ENCODE measurements around the gene CNTNAP2.

The CNTNAP2 gene

DNA sequence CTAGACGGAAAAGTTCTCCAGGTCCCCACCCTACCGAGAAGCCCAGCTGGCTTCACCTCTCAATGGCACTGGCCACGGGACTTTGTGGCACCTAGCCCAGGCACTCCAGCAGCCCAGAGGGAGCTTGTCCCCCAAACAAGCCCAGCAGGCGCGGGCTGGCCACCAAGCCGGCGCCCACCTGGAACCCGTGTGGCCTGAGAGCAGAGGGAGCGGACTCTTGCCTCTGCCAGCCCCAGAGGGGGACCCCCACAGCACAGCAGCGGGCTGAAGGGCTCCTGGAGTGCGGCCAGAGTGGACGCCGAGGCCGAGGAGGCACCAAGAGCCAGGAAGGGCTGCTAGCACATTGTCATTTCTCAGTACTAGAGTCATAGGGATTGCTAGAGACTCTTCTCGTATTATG lies 671.4 kb downstream of the CNTNAP2 start:
- no peak for DNase-seq (ENCODE audit: low read depth)
- TF ChIP-seq CTCF (IDR thresholded peaks at IDR 0.05; ENCODE audit: control insufficient read depth, extremely low read depth, insufficient read depth): no peak
- H3K4me3 ChIP-seq (ENCODE audit: low read depth, low read length): no peak overlapping the region

DNA sequence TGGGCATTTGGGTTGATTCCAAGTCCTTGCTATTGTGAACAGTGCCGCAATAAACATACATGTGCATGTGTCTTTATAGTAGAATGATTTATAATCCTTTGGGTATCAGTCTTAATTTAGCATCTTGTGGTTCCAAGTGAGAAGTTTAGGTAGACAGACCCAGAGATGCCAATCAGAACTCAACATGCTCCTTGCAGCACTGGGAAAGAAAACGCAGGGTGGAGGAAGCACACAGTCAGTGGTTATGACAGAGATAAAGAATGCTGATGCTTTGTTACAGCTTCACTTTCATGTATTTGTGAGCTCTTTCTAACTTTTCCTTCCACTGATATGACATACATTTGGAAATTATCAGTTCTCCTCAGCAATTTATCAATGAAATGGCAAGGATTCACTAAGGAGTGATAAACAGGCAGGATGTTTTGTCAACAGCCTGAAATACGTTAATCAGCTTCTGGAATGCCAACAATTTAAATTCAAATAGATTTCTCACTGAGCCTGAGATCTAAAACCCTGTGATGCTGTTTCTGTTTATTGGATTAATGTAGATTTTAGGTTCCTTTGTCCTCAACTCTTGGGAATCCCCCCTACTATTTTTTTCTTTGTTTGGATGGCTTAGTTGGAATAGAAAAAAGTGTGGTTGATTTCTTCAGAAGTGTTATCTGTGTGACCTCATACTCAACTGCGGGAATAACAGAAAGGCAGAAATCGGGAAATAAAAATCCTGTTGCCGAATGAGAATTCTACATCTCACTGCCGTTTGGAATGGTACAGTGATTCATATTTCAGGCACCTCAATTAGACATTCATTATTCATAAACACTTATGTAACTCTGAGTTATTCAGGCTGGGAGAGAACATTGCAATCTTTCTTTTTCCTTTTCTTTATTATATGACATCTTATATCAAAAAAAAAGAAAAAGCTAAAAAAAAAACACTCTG lies 675.0 kb downstream of the CNTNAP2 start:
- DNase-seq (ENCODE audit: low read depth): no peak
- no peak overlapping the region for H3K4me3 ChIP-seq (ENCODE audit: low read depth, low read length)

DNA sequence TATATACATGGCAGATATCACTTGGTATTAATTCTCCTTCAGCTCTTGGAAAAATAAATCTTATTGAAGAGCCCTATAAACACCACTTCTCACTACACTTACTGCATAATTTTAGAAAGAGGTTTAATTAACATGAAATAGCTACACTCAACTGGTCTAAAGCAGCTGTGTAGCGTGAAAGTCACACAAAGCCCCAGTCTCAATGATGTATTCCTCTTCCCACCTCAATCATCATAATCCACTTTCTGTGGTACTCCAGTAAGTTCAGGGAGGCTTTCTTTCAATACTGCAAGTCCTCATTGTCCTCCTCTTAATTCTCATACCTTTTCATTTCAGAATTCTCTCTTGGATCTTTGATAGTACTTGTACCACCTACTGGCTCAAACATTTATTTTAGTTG lies 688.0 kb downstream of the CNTNAP2 start:
- TF ChIP-seq CTCF (IDR thresholded peaks at IDR 0.05; ENCODE audit: control insufficient read depth, extremely low read depth, insufficient read depth): no peak

More for the DNA sequence above, 675.0 kb downstream of the CNTNAP2 start:
- no peak for TF ChIP-seq CTCF (IDR thresholded peaks at IDR 0.05; ENCODE audit: control insufficient read depth, extremely low read depth, insufficient read depth)

GRCh38 chr7:146805082-146805481 lies 688.5 kb downstream of the CNTNAP2 start:
- DNase-seq (ENCODE audit: low read depth): no peak
- no peak overlapping the region for H3K4me3 ChIP-seq (ENCODE audit: low read depth, low read length)
- no peak for TF ChIP-seq CTCF (IDR thresholded peaks at IDR 0.05; ENCODE audit: control insufficient read depth, extremely low read depth, insufficient read depth)

More for the DNA sequence above, 688.0 kb downstream of the CNTNAP2 start:
- no peak for DNase-seq (ENCODE audit: low read depth)
- no peak overlapping the region for H3K4me3 ChIP-seq (ENCODE audit: low read depth, low read length)

GRCh38 chr7:146826329-146826728 lies 709.7 kb downstream of the CNTNAP2 start:
- H3K4me3 ChIP-seq (ENCODE audit: low read depth, low read length): no peak overlapping the region
- no peak for TF ChIP-seq CTCF (IDR thresholded peaks at IDR 0.05; ENCODE audit: control insufficient read depth, extremely low read depth, insufficient read depth)
- DNase-seq (ENCODE audit: low read depth): no peak

DNA sequence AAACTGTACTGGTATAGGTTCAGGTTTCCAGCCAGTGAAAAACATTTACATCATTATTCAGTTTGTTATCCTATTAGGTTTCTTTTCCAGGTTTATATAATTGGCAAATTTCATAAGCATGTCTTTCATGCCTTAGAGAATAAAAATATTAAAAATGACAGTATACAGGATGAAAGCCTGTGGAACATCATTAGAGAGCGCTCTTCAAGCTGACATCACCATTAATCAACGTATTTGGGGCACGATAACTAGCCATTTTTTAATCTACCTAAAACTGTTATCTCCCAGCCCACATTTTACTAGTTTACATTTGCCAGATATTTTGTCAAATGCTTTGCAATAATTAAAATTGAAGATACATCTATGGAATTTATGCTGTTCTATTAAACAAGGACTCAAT lies 714.1 kb downstream of the CNTNAP2 start:
- no peak for DNase-seq (ENCODE audit: low read depth)
- no peak overlapping the region for H3K4me3 ChIP-seq (ENCODE audit: low read depth, low read length)
- TF ChIP-seq CTCF (IDR thresholded peaks at IDR 0.05; ENCODE audit: control insufficient read depth, extremely low read depth, insufficient read depth): no peak
